SK-N-SH treated with all-trans-retinoic acid at 6 μM for 48 hours (cell line): Measurements from ENCODE around the gene MACF1.

Experiments
- CREB5 ChIP-seq: fragments of 250-450 bp; sonication (Bioruptor Pico); IDR thresholded peaks from 2 replicates; pipeline ENCODE4 v1.5.1; 2020; ENCODE audit warnings: low read depth, mild to moderate bottlenecking, moderate library complexity
- PATZ1 ChIP-seq: fragments of 250-450 bp; sonication (Bioruptor Pico); IDR thresholded peaks from 2 replicates; pipeline ENCODE4 v1.8.0; 2020; ENCODE audit warnings: mild to moderate bottlenecking, moderate library complexity, borderline replicate concordance
- SNAI2 ChIP-seq: fragments of 250-450 bp; sonication (Bioruptor Pico); IDR thresholded peaks from 2 replicates; pipeline ENCODE4 v1.5.0; 2020; ENCODE audit warnings: mild to moderate bottlenecking, moderate library complexity
- ZC3H10 ChIP-seq: fragments of 250-450 bp; sonication (Bioruptor Pico); IDR thresholded peaks from 2 replicates; pipeline ENCODE4 v1.5.1; 2021; ENCODE audit warnings: mild to moderate bottlenecking, moderate library complexity
- ZFP3 ChIP-seq: fragments of 250-450 bp; sonication (Bioruptor Pico); IDR thresholded peaks from 2 replicates; pipeline ENCODE4 v1.5.0; 2020; ENCODE audit warnings: mild to moderate bottlenecking, moderate library complexity
- ZFP30 ChIP-seq: fragments of 450-650 bp; formaldehyde crosslinking; IDR thresholded peaks from 2 replicates; pipeline ENCODE4 v1.5.0; 2022; ENCODE audit warnings: mild to moderate bottlenecking, moderate library complexity
- ZNF70 ChIP-seq: fragments of 450-650 bp; formaldehyde crosslinking; IDR thresholded peaks from 2 replicates; pipeline ENCODE4 v1.5.0; 2020; ENCODE audit warnings: mild to moderate bottlenecking, moderate library complexity
- ZNF8 ChIP-seq: fragments of 450-650 bp; formaldehyde crosslinking; IDR thresholded peaks from 2 replicates; pipeline ENCODE4 v1.5.0; 2020; ENCODE audit warnings: mild to moderate bottlenecking, moderate library complexity

GRCh38 chr1:39488012-39488545 is 283.6 kb downstream of the MACF1 start:
- TF ChIP-seq ZFP3 (CRISPR knock-in tag) (no peak), ZNF70 (CRISPR knock-in tag) (no peak), ZFP30 (CRISPR knock-in tag) (no peak), SNAI2 (no peak), PATZ1 (CRISPR knock-in tag) (no peak), ZNF8 (CRISPR knock-in tag) (no peak), ZC3H10 (CRISPR knock-in tag) (no peak), CREB5 (CRISPR knock-in tag) (no peak)
